HG02642 (cell line): ENCODE measurements around the gene CSH2.
A peak's percentile ranks its signal among the peaks of the same experiment; 100 is the strongest.
"Not testable (repeated sequence)": the region's sequence is repeated elsewhere in the genome, so short reads cannot be mapped to it uniquely, and the experiment has no call there.

Source experiments
- ATAC-seq: cut with Tn5 transposase; IDR thresholded peaks from one replicate; pipeline ENCODE4 v1.9.1; 2021; ENCODE audit warnings: mild to moderate bottlenecking; ENCODE audit not compliant: unreplicated experiment, poor library complexity

Gene CSH2

GRCh38 chr17:63873577-63873976 is at the start of gene CSH2:
TSS of gene CSH2 (minus strand) at chr17:63873677. CDS start at chr17:63873614, 63 bp downstream.
- not testable (repeated sequence) for ATAC-seq

GRCh38 chr17:63922402-63922801 is 48.9 kb upstream of the CSH2 start:
- not testable (repeated sequence) for ATAC-seq

GRCh38 chr17:63920779-63921178 is 47.3 kb upstream of the CSH2 start:
- not testable (repeated sequence) for ATAC-seq

GRCh38 chr17:63920050-63920449 is 46.6 kb upstream of the CSH2 start:
- ATAC-seq = not testable (repeated sequence)

- peak; percentile 60 for ATAC-seq
Measured at GRCh38 chr17:63919311-63919723, 45.8 kb upstream of the CSH2 start.

GRCh38 chr17:63918789-63919305 is 45.4 kb upstream of the CSH2 start, which contains the start of gene GH1:
TSS of gene GH1 (minus strand) at chr17:63918839. CDS start at chr17:63918776, 63 bp downstream.
- not testable (repeated sequence) for ATAC-seq

- no peak for ATAC-seq
Measured at GRCh38 chr17:63918305-63918704, 44.8 kb upstream of the CSH2 start.

GRCh38 chr17:63917646-63918045 is 44.2 kb upstream of the CSH2 start:
- ATAC-seq = no peak

- not testable (repeated sequence) for ATAC-seq
Measured at GRCh38 chr17:63917206-63917605, 43.7 kb upstream of the CSH2 start.

- ATAC-seq = no peak
Measured at GRCh38 chr17:63916566-63917185, 43.2 kb upstream of the CSH2 start.

GRCh38 chr17:63915753-63916152 is 42.3 kb upstream of the CSH2 start:
- not testable (repeated sequence) for ATAC-seq

- ATAC-seq = no peak
Measured at GRCh38 chr17:63914471-63914870, 41.0 kb upstream of the CSH2 start.

GRCh38 chr17:63911657-63912100 is 38.2 kb upstream of the CSH2 start:
- ATAC-seq = no peak

- ATAC-seq = no peak
Measured at GRCh38 chr17:63911041-63911635, 37.7 kb upstream of the CSH2 start, which contains the start of gene CSHL1. TSS of gene CSHL1 (minus strand) at chr17:63911258. CDS start at chr17:63911196, 62 bp downstream.

- ATAC-seq = no peak
Measured at GRCh38 chr17:63910096-63910495, 36.6 kb upstream of the CSH2 start.

- ATAC-seq = not testable (repeated sequence)
Measured at GRCh38 chr17:63909586-63909985, 36.1 kb upstream of the CSH2 start.

GRCh38 chr17:63907161-63907778 is 33.8 kb upstream of the CSH2 start:
- ATAC-seq = not testable (repeated sequence)

- not testable (repeated sequence) for ATAC-seq
Measured at GRCh38 chr17:63904796-63905195, 31.3 kb upstream of the CSH2 start.

- ATAC-seq = not testable (repeated sequence)
Measured at GRCh38 chr17:63903787-63904201, 30.3 kb upstream of the CSH2 start.

GRCh38 chr17:63901971-63902370 is 28.5 kb upstream of the CSH2 start:
- not testable (repeated sequence) for ATAC-seq
